Measurements from ENCODE around the gene PCDH10.

DNA sequence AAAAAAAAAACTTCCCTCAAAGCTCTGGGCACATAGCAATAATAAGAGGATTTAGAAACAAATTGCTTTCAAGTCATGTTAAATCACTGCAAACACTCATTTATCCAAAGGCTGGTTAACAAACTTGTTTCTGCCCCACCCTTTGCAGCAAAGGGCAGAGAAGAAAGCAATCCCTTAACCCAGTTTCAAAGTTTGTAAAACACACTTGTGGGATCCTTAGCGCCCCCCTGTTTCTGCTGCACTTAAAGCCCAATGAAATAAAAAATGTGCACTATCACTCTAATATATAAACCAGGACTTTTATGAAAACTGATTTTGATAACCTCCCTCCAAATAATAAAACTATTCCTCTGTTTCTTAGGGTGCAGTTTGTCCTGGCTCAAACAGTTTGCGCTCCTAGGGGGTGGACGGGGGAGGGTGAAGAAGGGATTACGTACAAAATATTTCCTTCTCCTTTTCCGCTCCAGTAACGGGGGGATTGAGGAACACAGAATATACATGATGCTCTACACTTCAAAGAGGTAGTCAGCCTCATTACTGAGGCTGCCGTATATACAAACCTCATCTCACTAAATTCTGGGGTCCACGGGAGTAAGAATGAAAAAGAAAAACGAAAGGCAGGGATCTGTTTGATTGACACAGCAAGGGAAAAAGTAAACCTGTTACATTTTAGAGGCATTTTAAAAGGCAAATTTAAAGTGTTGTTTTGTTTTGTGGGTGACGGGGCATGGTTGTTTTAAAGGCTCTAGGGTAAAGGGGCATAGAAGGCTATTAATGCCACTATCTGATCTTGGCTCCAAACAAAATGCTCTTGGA, 3.1 kb upstream of the PCDH10 start:
- TF ChIP-seq CTCF (conservative IDR thresholded peaks at IDR 0.05): no peak
- TF ChIP-seq ZFX (IDR thresholded peaks at IDR 0.05): no peak

Measured in C4-2B (cell line).